Inferior parietal cortex (tissue), 1 donor: ENCODE results near the gene CYRIA.

Experiments used
- DNase-seq: peaks from one replicate; pipeline ENCODE4 v3.0.0-alpha.2; 2016; ENCODE audit errors: extremely low spot score

Gene CYRIA

GRCh38 chr2:16629770-16630169, 35.9 kb downstream of the CYRIA start:
- DNase-seq = no peak

- no peak for DNase-seq
Measured at GRCh38 chr2:16629044-16629443, 36.6 kb downstream of the CYRIA start.

- DNase-seq = no peak
Measured at GRCh38 chr2:16628314-16628713, 37.3 kb downstream of the CYRIA start.

GRCh38 chr2:16626997-16627605, 38.5 kb downstream of the CYRIA start:
- DNase-seq = no peak

GRCh38 chr2:16626497-16626896, 39.1 kb downstream of the CYRIA start:
- no peak for DNase-seq

- DNase-seq = no peak
Measured at GRCh38 chr2:16625759-16626158, 39.9 kb downstream of the CYRIA start.

GRCh38 chr2:16625201-16625729, 40.4 kb downstream of the CYRIA start:
- DNase-seq = no peak

GRCh38 chr2:16624436-16624780, 41.2 kb downstream of the CYRIA start:
- DNase-seq = no peak

GRCh38 chr2:16623564-16624435, 41.8 kb downstream of the CYRIA start:
- no peak for DNase-seq

- DNase-seq = no peak
Measured at GRCh38 chr2:16623031-16623430, 42.6 kb downstream of the CYRIA start.

GRCh38 chr2:16622399-16622968, 43.1 kb downstream of the CYRIA start:
- DNase-seq = no peak

- no peak for DNase-seq
Measured at GRCh38 chr2:16621316-16621715, 44.3 kb downstream of the CYRIA start.

- DNase-seq = no peak
Measured at GRCh38 chr2:16620590-16620989, 45.0 kb downstream of the CYRIA start.

- DNase-seq = no peak
Measured at GRCh38 chr2:16619576-16620245, 45.9 kb downstream of the CYRIA start.

GRCh38 chr2:16617282-16618266, 48.1 kb downstream of the CYRIA start:
- DNase-seq = no peak
